K562 (cell line): Measurements from ENCODE around the gene PKDCC. TPM values are rescaled to one million over a fixed set of nuclear protein-coding genes. Genes with fewer than 3 reads are reported as not detected.

Experiments
- ARNT ChIP-seq, 2 experiments: fragments of 450-650 bp; IDR thresholded peaks; 2 replicates each; pipeline ENCODE4 v1.6.1; 2016; ENCODE audit warnings: mild to moderate bottlenecking in 1 of 2
- HOMEZ ChIP-seq: fragments of 250-450 bp; sonication (Bioruptor Pico); IDR thresholded peaks from 2 replicates; pipeline ENCODE4 v1.4.0; 2020; ENCODE audit warnings: mild to moderate bottlenecking, moderate library complexity
- KAT7 ChIP-seq: sonication (generic); formaldehyde crosslinking; IDR thresholded peaks from 2 replicates; pipeline ENCODE4 v1.8.0; 2022; ENCODE audit warnings: missing genetic modification reagents, mild to moderate bottlenecking, borderline replicate concordance
- KDM2B ChIP-seq: fragments of 250-450 bp; sonication (Bioruptor Pico); IDR thresholded peaks from 2 replicates; pipeline ENCODE4 v1.8.0; 2021; ENCODE audit warnings: mild to moderate bottlenecking, moderate library complexity
- REST ChIP-seq, 2 experiments: fragments of 450-650 bp; formaldehyde crosslinking in 1 of 2; IDR thresholded peaks; 2 replicates each; pipeline versions ENCODE4 v1.4.0 to v1.6.1; 2014 to 2020; ENCODE audit warnings: mild to moderate bottlenecking in 2 of 2, borderline replicate concordance in 1 of 2, low read depth in 1 of 2
- TBP ChIP-seq: optimal IDR thresholded peaks from 2 replicates; pipeline ENCODE3; 2011; ENCODE audit warnings: low read depth, low read length, improper control_type of control experiment
- ZNF407 ChIP-seq: fragments of 450-650 bp; IDR thresholded peaks from 2 replicates; pipeline ENCODE4 v1.6.1; 2016; ENCODE audit warnings: low read depth
- polyA plus RNA-seq, 8 experiments: library from polyadenylated mRNA; depleted of rRNA in 4 of 8; stranded (reverse) in 5 of 8; unstranded in 3 of 8; fragments of >200 nt; fragmentation: Nextera tagmentation in 2 of 8; fragmentation: Illumina TruSeq in 1 of 8; extraction: Ambion mirVana in 2 of 8; extraction: Trizol in 1 of 8; gene quantifications; 2 replicates each; pipeline versions ENCODE4 v1.2.1 to v1.2.3, GENCODE V29; 2011 to 2014; ENCODE audit warnings: inconsistent platforms in 1 of 8, missing spikeins in 1 of 8
- total RNA-seq, 7 experiments: library from RNA; depleted of rRNA in 6 of 7; stranded (reverse); fragments of >200 nt in 6 of 7; fragmentation: Illumina TruSeq in 2 of 7; extraction: Trizol in 2 of 7; gene quantifications; 2 replicates each; pipeline versions ENCODE4 v1.2.1 to v1.2.3, GENCODE V29; 2011 to 2021; ENCODE audit warnings: low replicate concordance in 1 of 7

PKDCC gene
- total and polyA plus RNA-seq, 9 of the 15 experiments (the other 6 are each of a cell fraction or from before 2014, with no cell fraction given), result 0.62 to 14.8 (median 1.3) TPM; not detected in 2

- no peak for TF ChIP-seq HOMEZ (CRISPR knock-in tag)
- TF ChIP-seq KAT7 (CRISPR knock-in tag), result no peak
- TF ChIP-seq ZNF407, result no peak
- TF ChIP-seq TBP, result no peak
- TF ChIP-seq KDM2B (CRISPR knock-in tag), result no peak
- no peak for TF ChIP-seq ARNT (IDR thresholded peaks at IDR 0.05)
- no peak for TF ChIP-seq REST (IDR thresholded peaks at IDR 0.05; ENCODE audit: borderline replicate concordance)
- TF ChIP-seq REST (CRISPR knock-in tag; IDR thresholded peaks at IDR 0.05; ENCODE audit: low read depth), result no peak
Observed at GRCh38 chr2:42050010-42050702, 2.3 kb downstream of the PKDCC start (continued).
